GM21723 (cell line): ENCODE data around the gene BAX.
"Not testable (repeated sequence)": the region's sequence is repeated elsewhere in the genome, so short reads cannot be mapped to it uniquely, and the experiment has no call there.

ENCODE experiments used
- ATAC-seq: cut with Tn5 transposase; IDR thresholded peaks from one replicate; pipeline ENCODE4 v1.9.1; 2021; ENCODE audit warnings: mild to moderate bottlenecking, moderate library complexity; ENCODE audit not compliant: unreplicated experiment

Gene BAX

GRCh38 chr19:48954595-48955307 lies at the start of gene BAX:
Gene BAX, plus strand, starts transcription at chr19:48954875. Its CDS starts 54 bp downstream, at chr19:48954929.
- ATAC-seq = peak; percentile 81

GRCh38 chr19:48905664-48906063 lies 49.0 kb upstream of the BAX start:
- no peak for ATAC-seq

DNA sequence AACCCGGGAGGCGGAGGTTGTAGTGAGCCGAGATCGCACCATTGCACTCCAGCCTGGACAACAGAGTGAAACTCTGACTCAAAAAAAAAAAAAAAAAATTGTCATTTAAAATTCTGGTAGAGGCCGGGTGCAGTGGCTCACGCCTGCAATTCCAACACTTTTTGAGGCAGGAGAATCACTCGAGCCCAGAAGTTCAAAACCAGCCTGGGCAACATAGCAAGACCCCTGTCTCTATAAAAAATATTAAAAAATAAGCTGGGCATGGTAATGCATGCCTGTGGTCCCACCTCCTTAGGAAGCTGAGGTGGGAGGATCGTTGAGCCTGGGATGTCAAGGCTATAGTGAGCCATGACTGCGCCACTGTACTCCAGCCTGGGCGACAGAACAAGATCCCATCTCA lies 48.4 kb upstream of the BAX start:
- ATAC-seq = no peak

DNA sequence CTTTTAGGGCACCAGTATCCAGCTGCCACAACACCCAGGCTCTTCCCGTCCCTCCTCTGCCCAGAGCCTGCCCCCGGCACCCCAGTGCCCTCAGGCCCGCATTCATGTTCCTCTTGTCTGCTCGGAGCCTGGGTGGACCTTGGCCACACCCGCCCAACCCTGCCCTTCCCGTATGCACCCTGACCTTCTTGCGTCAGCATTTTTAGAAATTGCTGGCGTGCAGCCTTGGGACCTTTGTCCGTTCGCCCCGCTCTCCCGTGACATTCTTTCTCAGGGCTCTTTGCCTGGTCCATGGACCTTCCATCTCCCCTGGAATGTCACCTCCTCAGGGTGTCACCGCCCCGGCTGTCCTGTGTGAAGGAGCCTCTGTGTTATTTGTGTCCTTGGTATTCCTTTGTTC lies 47.0 kb upstream of the BAX start:
- no peak for ATAC-seq

DNA sequence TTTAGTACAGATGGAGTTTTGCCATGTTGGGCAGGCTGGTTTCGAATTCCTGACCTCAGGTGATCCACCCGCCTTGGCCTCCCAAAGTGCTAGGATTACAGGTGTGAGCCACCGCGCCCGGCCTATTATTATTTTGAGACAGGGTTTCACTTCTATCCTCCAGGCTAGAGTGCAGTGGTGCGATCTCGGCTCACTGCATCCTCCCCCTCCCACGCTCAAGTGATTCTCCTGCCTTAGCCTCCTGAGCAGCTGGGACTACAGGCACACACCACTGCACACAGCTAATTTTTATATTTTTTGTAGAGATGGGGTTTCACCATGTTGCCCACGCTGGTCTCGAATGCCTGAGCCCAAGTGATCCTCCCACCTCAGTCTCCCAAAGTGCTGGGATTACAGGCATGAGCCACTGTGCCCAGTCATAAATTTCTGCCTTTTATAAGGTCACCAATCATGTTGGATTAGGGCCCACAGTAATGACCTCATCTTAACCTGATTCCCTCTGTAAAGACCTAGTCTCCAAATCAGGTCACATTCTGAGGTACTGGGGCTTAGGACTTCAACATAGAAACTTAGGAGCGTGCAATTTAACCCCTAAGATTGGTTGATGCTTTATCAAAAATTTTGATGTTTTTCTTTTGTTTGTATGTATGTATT lies 45.1 kb upstream of the BAX start:
- ATAC-seq = not testable (repeated sequence)

GRCh38 chr19:48910803-48911202 lies 43.9 kb upstream of the BAX start:
- no peak for ATAC-seq

GRCh38 chr19:48913114-48913889 lies 41.4 kb upstream of the BAX start:
- no peak for ATAC-seq

DNA sequence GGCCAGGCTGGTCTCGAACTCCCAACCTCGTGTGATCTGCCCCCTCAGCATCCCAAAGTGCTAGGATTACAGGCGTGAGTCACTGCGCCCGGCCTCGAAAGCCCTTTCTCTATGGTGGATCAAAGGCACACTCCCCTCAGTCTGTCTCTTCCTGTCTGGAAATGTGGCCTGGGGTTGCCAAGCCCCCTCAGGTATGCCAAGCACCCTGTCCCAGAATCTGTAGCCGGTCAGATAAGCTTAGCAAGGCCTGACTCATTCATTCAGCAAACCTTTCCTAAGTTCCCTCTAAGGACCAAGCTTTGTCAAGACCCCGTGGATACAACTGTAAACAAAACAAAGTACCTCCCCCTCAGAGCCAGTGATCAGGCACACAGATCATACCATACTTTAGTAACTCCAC lies 40.5 kb upstream of the BAX start:
- ATAC-seq = no peak

- no peak for ATAC-seq
Observed at GRCh38 chr19:48915757-48916156, 38.9 kb upstream of the BAX start.

- no peak for ATAC-seq
Observed at GRCh38 chr19:48918071-48918470, 36.6 kb upstream of the BAX start.

- ATAC-seq = no peak
Observed at GRCh38 chr19:48918801-48919247, 35.9 kb upstream of the BAX start.

GRCh38 chr19:48919271-48919670 lies 35.4 kb upstream of the BAX start:
- not testable (repeated sequence) for ATAC-seq

DNA sequence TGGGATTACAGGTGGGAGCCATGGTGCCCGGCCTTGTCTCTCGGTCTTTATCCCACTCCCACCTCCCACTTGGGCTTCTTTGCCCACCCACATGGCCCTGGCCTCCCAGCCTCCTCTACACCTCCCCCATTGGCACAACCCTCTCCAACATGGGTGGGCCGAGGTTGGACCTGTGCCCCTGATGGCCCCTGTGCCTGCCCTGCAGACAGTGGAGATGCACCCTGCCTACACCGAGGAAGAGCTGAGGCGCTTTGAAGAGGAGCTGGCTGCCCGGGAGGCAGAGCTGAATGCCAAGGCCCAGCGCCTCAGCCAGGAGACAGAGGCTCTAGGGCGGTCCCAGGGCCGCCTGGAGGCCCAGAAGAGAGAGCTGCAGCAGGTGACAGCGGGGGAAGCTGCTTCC lies 33.7 kb upstream of the BAX start:
- no peak for ATAC-seq

DNA sequence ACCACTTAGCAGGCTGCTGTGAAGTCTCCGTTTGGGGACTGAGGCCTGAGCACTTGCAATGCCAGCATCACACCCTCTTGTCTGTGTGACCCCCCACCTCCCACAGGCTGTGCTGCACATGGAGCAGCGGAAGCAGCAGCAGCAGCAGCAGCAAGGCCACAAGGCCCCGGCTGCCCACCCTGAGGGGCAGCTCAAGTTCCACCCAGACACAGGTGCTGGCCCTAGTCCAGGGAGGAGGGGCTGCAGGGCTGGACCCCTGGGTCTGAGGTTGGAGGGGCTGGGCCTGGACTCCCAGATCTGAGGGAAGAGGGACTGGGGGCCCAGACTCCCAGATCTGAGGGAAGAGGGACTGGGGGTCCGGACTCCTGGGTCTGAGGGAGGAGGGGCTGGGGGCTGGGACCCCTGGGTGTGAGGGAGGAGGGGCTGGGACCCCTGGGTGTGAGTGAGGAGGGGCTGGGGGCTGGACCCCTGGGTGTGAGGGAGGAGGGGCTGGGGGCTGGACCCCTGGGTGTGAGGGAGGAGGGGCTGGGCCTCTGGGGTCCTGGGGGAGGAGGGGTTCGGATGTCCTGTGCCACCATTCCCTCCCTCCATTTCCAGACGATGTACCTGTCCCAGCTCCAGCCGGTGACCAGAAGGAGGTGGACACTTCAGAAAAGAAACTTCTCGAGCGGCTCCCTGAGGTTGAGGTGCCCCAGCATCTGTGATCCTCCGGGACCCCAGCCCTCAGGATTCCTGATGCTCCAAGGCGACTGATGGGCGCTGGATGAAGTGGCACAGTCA lies 32.8 kb upstream of the BAX start:
- ATAC-seq = no peak

DNA sequence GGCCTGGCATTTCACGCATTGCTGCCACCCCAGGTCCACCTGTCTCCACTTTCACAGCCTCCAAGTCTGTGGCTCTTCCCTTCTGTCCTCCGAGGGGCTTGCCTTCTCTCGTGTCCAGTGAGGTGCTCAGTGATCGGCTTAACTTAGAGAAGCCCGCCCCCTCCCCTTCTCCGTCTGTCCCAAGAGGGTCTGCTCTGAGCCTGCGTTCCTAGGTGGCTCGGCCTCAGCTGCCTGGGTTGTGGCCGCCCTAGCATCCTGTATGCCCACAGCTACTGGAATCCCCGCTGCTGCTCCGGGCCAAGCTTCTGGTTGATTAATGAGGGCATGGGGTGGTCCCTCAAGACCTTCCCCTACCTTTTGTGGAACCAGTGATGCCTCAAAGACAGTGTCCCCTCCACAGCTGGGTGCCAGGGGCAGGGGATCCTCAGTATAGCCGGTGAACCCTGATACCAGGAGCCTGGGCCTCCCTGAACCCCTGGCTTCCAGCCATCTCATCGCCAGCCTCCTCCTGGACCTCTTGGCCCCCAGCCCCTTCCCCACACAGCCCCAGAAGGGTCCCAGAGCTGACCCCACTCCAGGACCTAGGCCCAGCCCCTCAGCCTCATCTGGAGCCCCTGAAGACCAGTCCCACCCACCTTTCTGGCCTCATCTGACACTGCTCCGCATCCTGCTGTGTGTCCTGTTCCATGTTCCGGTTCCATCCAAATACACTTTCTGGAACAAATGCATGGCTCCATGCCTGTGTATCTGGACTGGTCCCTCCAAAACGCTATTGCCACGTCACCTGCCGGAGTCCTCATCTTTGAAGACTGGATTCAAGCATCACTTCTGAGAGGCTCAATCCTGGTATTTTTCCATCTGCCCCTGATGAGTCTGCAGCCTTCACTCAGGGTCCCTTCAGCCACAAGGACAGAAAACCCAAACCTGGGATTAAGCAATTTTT lies 31.9 kb upstream of the BAX start:
- ATAC-seq = no peak

GRCh38 chr19:48925240-48925843 lies 29.3 kb upstream of the BAX start:
- ATAC-seq = no peak

DNA sequence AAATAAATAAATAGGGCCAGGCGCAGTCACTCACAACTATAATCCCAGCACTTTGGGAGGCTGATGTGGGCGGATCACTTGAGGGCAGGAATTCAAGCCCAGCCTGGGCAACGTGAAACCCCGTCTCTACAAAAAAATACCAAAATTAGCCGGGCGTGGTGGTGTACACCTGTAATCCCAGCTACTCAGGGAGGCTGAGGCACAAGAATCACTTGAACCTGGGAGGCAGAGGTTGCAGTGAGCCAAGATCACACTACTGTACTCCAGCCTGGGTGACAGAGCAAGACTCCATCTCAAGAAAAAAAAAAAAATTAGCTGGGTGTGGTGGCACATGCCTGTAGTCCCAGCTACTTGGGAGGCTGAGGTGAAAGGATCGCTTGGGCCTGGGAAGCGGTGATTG lies 28.8 kb upstream of the BAX start:
- ATAC-seq = not testable (repeated sequence)

DNA sequence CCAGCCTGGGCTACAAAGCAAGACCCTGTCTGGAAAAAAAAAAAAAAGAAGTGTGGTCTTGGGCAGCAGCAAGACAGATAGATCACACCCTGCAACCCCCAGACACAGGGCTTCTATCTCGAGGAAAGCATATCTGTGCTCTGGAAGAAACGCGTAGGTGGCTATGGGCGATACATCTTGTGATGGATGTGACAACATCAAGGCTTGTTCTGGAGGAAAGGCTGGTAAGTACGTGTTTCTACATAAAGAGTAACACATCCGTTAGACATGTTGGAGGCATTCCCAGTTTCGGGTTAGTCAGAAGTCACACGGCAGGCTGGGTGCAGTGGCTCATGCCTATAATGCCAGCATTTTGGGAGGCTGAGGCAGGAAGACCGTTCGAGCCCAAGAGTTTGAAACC lies 27.8 kb upstream of the BAX start:
- ATAC-seq = no peak

- ATAC-seq = not testable (repeated sequence)
Observed at GRCh38 chr19:48927692-48928091, 27.0 kb upstream of the BAX start.
